H1 (cell line): ENCODE results near the gene GBX1. TPM values are rescaled to one million over a fixed set of nuclear protein-coding genes. Genes with fewer than 3 reads are reported as not detected.
A peak's percentile ranks its signal among the peaks of the same experiment; 100 is the strongest.

Experiments
- CTCF ChIA-PET: fragments of 300-600 bp; sonication (Branson Sonifier 250); formaldehyde crosslinking; loops from one replicate; lab custom pipeline; 2021; ENCODE audit not compliant: partially characterized antibody; lab: Charles Lee
- POLR2A ChIA-PET: fragments of 300-600 bp; sonication (Branson Sonifier 250); formaldehyde crosslinking; loops from one replicate; lab custom pipeline; 2021; ENCODE audit warnings: inconsistent platforms; ENCODE audit not compliant: partially characterized antibody; lab: Charles Lee
- DNase-seq, 2 experiments: peaks; one replicate each; pipeline versions ENCODE4 v3.0.0 to v3.0.0-alpha.2; 2010 to 2022; ENCODE audit warnings: low spot score in 2 of 2, low read depth in 1 of 2, mixed read lengths in 1 of 2
- FAIRE-seq: peaks from 2 replicates; lab custom pipeline; 2011; peaks lifted over from hg19 to GRCh38; lab: Jason Lieb, UNC
- H2AFZ ChIP-seq: 2 replicates; pipeline ENCODE4 v1.8.1; 2012; ENCODE audit warnings: low read length, inconsistent platforms
- H2AK5ac ChIP-seq: 2 replicates; pipeline ENCODE4 v1.6.1; 2013; ENCODE audit warnings: low read depth, low read length
- H2BK120ac ChIP-seq: replicated peaks from 2 replicates; pipeline ENCODE3; 2013; ENCODE audit warnings: low read depth, low read length, inconsistent platforms
- H2BK12ac ChIP-seq: 2 replicates; pipeline ENCODE4 v1.6.1; 2013; ENCODE audit warnings: low read depth, low read length
- H2BK15ac ChIP-seq: 2 replicates; pipeline ENCODE4 v1.6.1; 2013; ENCODE audit warnings: low read length
- H2BK20ac ChIP-seq: 2 replicates; pipeline ENCODE4 v1.6.1; 2013; ENCODE audit warnings: low read length
- H2BK5ac ChIP-seq: 2 replicates; pipeline ENCODE4 v1.6.1; 2013; ENCODE audit warnings: low read depth, low read length
- H3K14ac ChIP-seq: 2 replicates; pipeline ENCODE4 v1.6.1; 2013; ENCODE audit warnings: inconsistent platforms; ENCODE audit not compliant: insufficient read length
- H3K18ac ChIP-seq: 2 replicates; pipeline ENCODE4 v1.6.1; 2013; ENCODE audit warnings: low read length; ENCODE audit errors: extremely low read depth
- H3K23ac ChIP-seq: 2 replicates; pipeline ENCODE4 v1.6.1; 2013; ENCODE audit warnings: inconsistent platforms; ENCODE audit not compliant: insufficient read length
- H3K23me2 ChIP-seq: 2 replicates; pipeline ENCODE4 v1.6.1; 2013; ENCODE audit warnings: low read depth, low read length
- H3K27ac ChIP-seq: 2 replicates; pipeline ENCODE4 v1.6.1; 2011; ENCODE audit warnings: low read depth, low read length, inconsistent platforms
- H3K27me3 ChIP-seq, 4 experiments: replicated peaks in 1 of 4; 1 replicate in 1 of 4; 2 replicates in 3 of 4; pipeline versions ENCODE4 v1.6.1 to v1.8.1; 2011 to 2013; ENCODE audit warnings: low read length in 3 of 4, mild to moderate bottlenecking in 3 of 4, inconsistent platforms in 2 of 4, mixed read lengths in 2 of 4, moderate library complexity in 1 of 4; ENCODE audit not compliant: control insufficient read depth in 3 of 4, insufficient read depth in 3 of 4; ENCODE audit errors: extremely low read depth in 1 of 4
- H3K36me3 ChIP-seq, 4 experiments: 2 replicates each; pipeline versions ENCODE4 v1.6.1 to v1.8.1; 2011 to 2013; ENCODE audit warnings: mild to moderate bottlenecking in 4 of 4, low read length in 3 of 4, moderate library complexity in 2 of 4, control low read depth in 1 of 4, inconsistent platforms in 1 of 4; ENCODE audit not compliant: insufficient read depth in 4 of 4, control insufficient read depth in 2 of 4
- H3K4ac ChIP-seq: replicated peaks from 2 replicates; pipeline ENCODE3; 2013; ENCODE audit warnings: low read length, low read depth, mixed read lengths, inconsistent platforms; ENCODE audit not compliant: insufficient read length
- H3K4me1 ChIP-seq, 4 experiments: replicated peaks in 1 of 4; 1 replicate in 1 of 4; 2 replicates in 3 of 4; pipeline versions ENCODE4 v1.6.1 to v1.8.1; 2011 to 2013; ENCODE audit warnings: low read length in 3 of 4, inconsistent platforms in 2 of 4, mixed read lengths in 1 of 4; ENCODE audit not compliant: insufficient read depth in 4 of 4, control insufficient read depth in 3 of 4
- H3K4me2 ChIP-seq, 2 experiments: 2 replicates each; pipeline versions ENCODE4 v1.6.1 to v1.8.1; 2011 to 2013; ENCODE audit warnings: low read depth in 2 of 2, low read length in 2 of 2, control low read depth in 1 of 2, inconsistent platforms in 1 of 2, mild to moderate bottlenecking in 1 of 2; ENCODE audit not compliant: insufficient read depth in 1 of 2
- H3K4me3 ChIP-seq, 4 experiments: fragments of 200-600, 300-600 bp in 1 of 4; sonication (generic), shearing (Covaris generic), sonication (Bioruptor Twin) in 1 of 4; 2 replicates each; pipeline versions ENCODE4 v1.5.1 to v1.8.1; 2011 to 2016; ENCODE audit warnings: low read length in 4 of 4, low read depth in 3 of 4, control low read depth in 2 of 4, inconsistent platforms in 2 of 4, mild to moderate bottlenecking in 2 of 4, mixed read lengths in 1 of 4, moderate library complexity in 1 of 4; ENCODE audit not compliant: insufficient read depth in 2 of 4; ENCODE audit errors: extremely low read depth in 1 of 4
- H3K56ac ChIP-seq: replicated peaks from 2 replicates; pipeline ENCODE3; 2013; ENCODE audit warnings: low read depth, mild to moderate bottlenecking, mixed read lengths, low read length, inconsistent platforms; ENCODE audit not compliant: insufficient read length
- H3K79me1 ChIP-seq: 2 replicates; pipeline ENCODE4 v1.6.1; 2013; ENCODE audit warnings: low read depth, low read length, control low read depth
- H3K79me2 ChIP-seq, 2 experiments: 2 replicates each; pipeline versions ENCODE4 v1.6.1 to v1.8.1; 2012 to 2013; ENCODE audit warnings: low read length in 2 of 2, mild to moderate bottlenecking in 2 of 2, inconsistent platforms in 1 of 2; ENCODE audit not compliant: insufficient read depth in 2 of 2, control insufficient read depth in 1 of 2
- H3K9ac ChIP-seq, 4 experiments: replicated peaks in 1 of 4; 1 replicate in 1 of 4; 2 replicates in 3 of 4; pipeline versions ENCODE4 v1.6.1 to v1.8.1; 2011 to 2013; ENCODE audit warnings: low read depth in 3 of 4, low read length in 3 of 4, control low read depth in 2 of 4, mild to moderate bottlenecking in 2 of 4, moderate library complexity in 2 of 4, inconsistent platforms in 1 of 4; ENCODE audit errors: extremely low read depth in 1 of 4
- H3K9me3 ChIP-seq, 2 experiments: 2 replicates each; pipeline versions ENCODE4 v1.6.1 to v1.8.1; 2012 to 2013; ENCODE audit warnings: mild to moderate bottlenecking in 2 of 2, moderate library complexity in 2 of 2, control low read depth in 1 of 2, inconsistent platforms in 1 of 2, low read depth in 1 of 2, low read length in 1 of 2, mixed read lengths in 1 of 2; ENCODE audit not compliant: insufficient read depth in 2 of 2
- H4K20me1 ChIP-seq, 2 experiments: replicated peaks in 1 of 2; 2 replicates each; pipeline versions ENCODE3 to v1.8.1; 2011 to 2013; ENCODE audit warnings: inconsistent platforms in 2 of 2, low read length in 2 of 2, mild to moderate bottlenecking in 1 of 2; ENCODE audit not compliant: insufficient read depth in 2 of 2, control insufficient read depth in 1 of 2
- H4K5ac ChIP-seq: 2 replicates; pipeline ENCODE4 v1.6.1; 2013; ENCODE audit warnings: low read length, low read depth, mixed read lengths, inconsistent platforms; ENCODE audit not compliant: insufficient read length
- H4K8ac ChIP-seq: 2 replicates; pipeline ENCODE4 v1.8.0; 2013; ENCODE audit warnings: mild to moderate bottlenecking, moderate library complexity, low read length, inconsistent platforms; ENCODE audit not compliant: insufficient read depth; ENCODE audit errors: extremely low read depth
- H4K91ac ChIP-seq: replicated peaks from 2 replicates; pipeline ENCODE3; 2013; ENCODE audit warnings: low read length, mixed read lengths, inconsistent platforms; ENCODE audit not compliant: insufficient read length
- WGBS, 2 experiments: shearing (Covaris generic) in 1 of 2; methylation state at CpG; one replicate each; pipeline versions ENCODE4 v1.1.6 to v1.1.7; 2013 to 2015; ENCODE audit warnings: low lambda C conversion rate in 2 of 2, mixed read lengths in 2 of 2, inconsistent platforms in 1 of 2, low coverage in 1 of 2, missing lambda C conversion rate in 1 of 2; ENCODE audit not compliant: insufficient replicate concordance in 2 of 2, insufficient coverage in 1 of 2, insufficient read length in 1 of 2; ENCODE audit errors: extremely low coverage in 1 of 2, missing lambda C conversion rate in 1 of 2; 5-methylcytosine and 5-hydroxymethylcytosine counted together
- polyA plus RNA-seq, 7 experiments: library from polyadenylated mRNA; depleted of rRNA in 3 of 7; stranded (reverse) in 5 of 7; unstranded in 2 of 7; fragments of >200 nt in 5 of 7; fragments of 200-250 nt in 2 of 7; gene quantifications; 1 replicate in 5 of 7; 2 replicates in 1 of 7; 4 replicates in 1 of 7; pipeline versions ENCODE4 v1.2.1 to v1.2.3, GENCODE V29; 2011 to 2013; ENCODE audit warnings: missing spikeins in 2 of 7, mixed read lengths in 2 of 7
- total RNA-seq: library from RNA; stranded (reverse); fragmentation: NEBNext Ultra II Directional; extraction: Animal tissue kit (Norgen Biotek cat#: 25700); gene quantifications from 2 replicates; pipeline ENCODE4 v1.2.1, GENCODE V29; 2021
- TF ChIP-seq, protein P1 (sequence below): IDR thresholded peaks from 2 replicates; pipeline ENCODE4 v1.6.1; 2011; ENCODE audit warnings: low read length, improper control_type of control experiment

The GBX1 gene
- total and polyA plus RNA-seq, 2 of the 8 experiments (the other 6 are each of a cell fraction or from before 2014, with no cell fraction given) = not detected

DNA sequence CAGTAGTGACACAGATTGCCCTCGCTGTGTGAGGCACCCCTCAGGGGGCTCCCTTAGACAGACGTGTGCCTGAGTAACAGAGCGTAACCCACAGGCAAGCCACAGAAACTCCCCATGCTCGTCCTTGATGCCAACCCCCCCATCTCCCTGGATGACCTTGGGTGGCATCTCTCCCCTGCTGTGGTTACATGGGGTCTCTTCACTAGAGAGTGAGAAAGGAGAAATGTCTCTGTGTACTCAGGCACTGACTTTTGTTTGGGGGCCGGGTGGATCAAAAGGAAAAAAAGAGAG is 20.7 kb upstream of the GBX1 start:
- H3K56ac ChIP-seq = no peak overlapping the region
- H3K79me2 ChIP-seq = no peaks in the 10 kb centered on the region
- H3K9ac ChIP-seq = no peak overlapping the region
- H3K27ac ChIP-seq = no peak overlapping the region
- H3K14ac ChIP-seq = no peak overlapping the region
- no peak overlapping the region for H2BK120ac ChIP-seq
- FAIRE-seq (no peak), DNase-seq (no peak)
- no peaks in the 10 kb centered on the region for H3K23me2 ChIP-seq
- no peak overlapping the region for H2AK5ac ChIP-seq
- no peak overlapping the region for H4K5ac ChIP-seq
- CTCF ChIA-PET = interaction anchor here (0.7 to 1.4 kb wide), 2 partner anchors 9 to 204 kb away, joined by 3 read pairs; no protein-coding TSS in a partner anchor
- no peaks in the 10 kb centered on the region for H3K36me3 ChIP-seq
- no peak overlapping the region for H3K23ac ChIP-seq
- 71% methylated on average over 5 of the region's 5 CpGs; no CpG with 5 or more reads in 1 of the 2 experiments for WGBS, 2 experiments
- H3K9me3 ChIP-seq = no peaks in the 10 kb centered on the region
- no peak overlapping the region for H3K4me3 ChIP-seq
- H2BK12ac ChIP-seq = no peak overlapping the region
- no peak overlapping the region for H2BK20ac ChIP-seq
- H3K4me1 ChIP-seq = no peaks in the 10 kb centered on the region
- POLR2A ChIA-PET = interaction anchor here (1.1 kb wide), 1 partner anchor 11 kb away, joined by 3 read pairs; no protein-coding TSS in a partner anchor
- H4K20me1 ChIP-seq = no peaks in the 10 kb centered on the region
- H3K18ac ChIP-seq = no peak overlapping the region
- H2BK5ac ChIP-seq = no peak overlapping the region
- no peak overlapping the region for H4K91ac ChIP-seq
- H3K79me1 ChIP-seq = no peaks in the 10 kb centered on the region
- no peak overlapping the region for H3K4ac ChIP-seq
- peak overlapping the region; percentile 20; the same call in 1 of the 2 replicates for H4K8ac ChIP-seq
- H2BK15ac ChIP-seq = no peak overlapping the region
- H3K27me3 ChIP-seq = no peaks in the 10 kb centered on the region
- no peak overlapping the region for H2AFZ ChIP-seq
- H3K4me2 ChIP-seq = no peak overlapping the region
- TF ChIP-seq, protein P1, sequence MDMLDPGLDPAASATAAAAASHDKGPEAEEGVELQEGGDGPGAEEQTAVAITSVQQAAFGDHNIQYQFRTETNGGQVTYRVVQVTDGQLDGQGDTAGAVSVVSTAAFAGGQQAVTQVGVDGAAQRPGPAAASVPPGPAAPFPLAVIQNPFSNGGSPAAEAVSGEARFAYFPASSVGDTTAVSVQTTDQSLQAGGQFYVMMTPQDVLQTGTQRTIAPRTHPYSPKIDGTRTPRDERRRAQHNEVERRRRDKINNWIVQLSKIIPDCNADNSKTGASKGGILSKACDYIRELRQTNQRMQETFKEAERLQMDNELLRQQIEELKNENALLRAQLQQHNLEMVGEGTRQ = no peak
